CD4-positive, alpha-beta T cell treated with Interleukin-12 subunit alpha and Interleukin-12 subunit beta, for 1 hour (primary cell): ENCODE data around the gene MRPS24.
A peak's percentile ranks its signal among the peaks of the same experiment; 100 is the strongest.
"Not testable (repeated sequence)": the region's sequence is repeated elsewhere in the genome, so short reads cannot be mapped to it uniquely, and the experiment has no call there.

Source experiments
- DNase-seq: peaks from one replicate; pipeline ENCODE4 v3.0.0-alpha.2; 2020

The MRPS24 gene

DNA sequence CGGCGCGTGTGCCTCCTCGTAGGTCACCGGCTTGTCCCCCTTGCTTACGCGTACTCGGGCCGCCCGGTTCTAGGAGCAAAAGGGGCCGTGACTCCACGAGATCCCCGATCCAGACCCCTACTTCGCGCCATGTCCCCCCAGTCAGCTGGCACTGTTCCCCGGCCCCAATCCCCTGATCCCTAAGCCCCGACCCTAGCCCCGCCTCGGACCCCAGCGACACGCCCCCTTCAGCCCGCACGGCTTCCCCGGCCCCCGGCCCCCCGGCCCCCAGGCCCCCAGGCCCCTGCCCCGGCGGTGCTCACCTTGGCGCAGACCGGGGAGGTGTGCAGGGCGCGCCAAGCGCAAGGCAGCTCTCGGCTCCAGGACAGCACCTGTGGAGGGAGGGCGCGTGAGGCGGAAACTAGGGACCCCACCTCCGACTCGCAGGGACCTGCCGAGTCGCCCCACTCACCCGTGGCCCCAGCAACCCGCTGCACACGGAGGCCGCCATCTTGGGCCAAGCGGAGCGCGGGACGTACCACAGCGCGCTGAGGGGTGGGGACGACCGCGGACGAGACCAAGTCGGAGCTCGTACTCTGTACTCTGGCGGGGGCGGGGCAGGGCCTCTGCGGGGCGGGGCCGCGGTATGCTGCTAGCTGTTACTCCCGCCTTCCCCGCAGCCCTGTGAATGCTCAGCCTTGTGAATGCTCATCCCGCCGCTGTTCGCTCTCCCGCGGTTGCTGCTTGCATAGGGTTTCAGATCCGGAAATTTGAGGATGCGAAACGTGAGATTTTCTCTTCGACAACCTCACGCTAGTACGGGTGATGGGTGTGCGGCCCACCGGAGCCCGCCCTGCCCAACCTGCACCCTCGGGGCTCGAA lies at the start of gene MRPS24:
Gene MRPS24 (minus strand): TSS at position 512 of the 861 bp plus-strand sequence. CDS start 22 bp downstream, at position 490.
- DNase-seq, result peak; percentile 95

DNA sequence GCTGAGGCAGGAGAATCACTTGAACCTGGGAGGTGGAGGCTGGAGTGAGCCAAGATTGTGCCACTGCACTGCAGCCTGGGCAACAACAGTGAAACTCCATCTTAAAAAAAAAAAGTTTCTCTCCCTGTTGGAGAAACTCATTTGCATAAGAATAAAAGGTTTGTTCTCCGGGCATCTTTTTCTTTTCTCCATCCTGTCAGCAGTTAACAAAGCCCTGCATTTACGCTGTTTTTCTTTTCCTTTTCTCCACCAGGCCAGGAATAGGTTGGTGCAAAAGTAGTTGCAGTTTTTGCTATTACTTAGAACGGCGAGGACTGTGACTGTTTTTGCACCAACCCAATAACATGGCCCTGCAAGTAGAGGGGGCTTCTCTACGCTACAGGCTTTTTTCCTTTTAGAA lies 46.6 kb upstream of the MRPS24 start:
- DNase-seq, result no peak

DNA sequence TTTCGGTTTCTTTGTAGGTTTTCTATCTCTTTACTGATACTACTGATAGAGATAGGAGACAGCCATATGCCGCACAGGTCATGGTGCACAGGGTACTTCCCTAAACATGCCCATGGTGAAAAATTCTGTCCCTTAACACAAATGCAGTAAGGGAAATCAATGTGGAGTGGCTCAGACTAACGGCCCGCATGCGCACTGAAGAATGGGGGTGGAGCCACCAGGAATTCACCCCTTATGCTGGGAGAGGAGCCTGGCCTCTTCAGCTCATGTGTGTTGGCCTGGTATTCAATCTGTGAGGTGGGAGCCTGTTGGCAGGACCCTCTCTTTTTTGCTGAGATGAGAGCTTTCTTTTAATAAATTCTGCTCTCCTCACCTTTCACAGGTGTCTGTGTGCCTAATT lies 45.5 kb upstream of the MRPS24 start:
- DNase-seq, result no peak

DNA sequence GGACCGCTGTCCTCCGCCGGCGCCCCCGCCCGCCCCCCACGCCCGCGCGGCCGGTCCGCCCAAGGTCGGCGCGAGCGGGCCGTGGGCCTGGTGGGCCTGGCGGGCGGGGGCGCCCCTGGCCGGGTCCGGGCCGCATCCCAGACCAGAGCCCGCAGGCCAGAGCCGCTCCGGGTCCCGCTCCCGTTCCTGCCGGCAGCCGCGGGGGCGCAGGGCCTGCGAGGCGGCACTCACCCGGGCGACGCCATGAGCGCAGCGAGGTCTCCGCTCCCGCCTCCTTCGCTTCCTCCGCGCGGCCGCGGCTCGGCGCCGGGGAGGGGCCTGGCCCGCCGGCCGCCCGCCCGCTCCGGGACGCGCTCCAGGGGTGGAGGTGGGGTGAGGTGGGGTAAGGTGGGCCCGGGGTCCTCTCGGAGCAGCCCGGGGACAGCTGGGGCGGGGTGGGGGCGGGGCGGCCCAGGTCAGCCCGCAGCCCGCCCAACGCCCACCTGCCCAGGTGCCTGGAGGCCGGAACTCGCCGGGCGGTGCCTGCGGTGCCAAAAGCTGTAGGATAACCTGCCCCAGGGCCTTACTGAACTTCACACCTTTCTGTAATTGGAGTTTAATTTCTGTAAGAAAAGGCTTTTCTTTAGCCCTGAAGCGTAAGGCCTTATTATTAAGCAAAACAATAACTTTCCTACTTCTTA lies 37.2 kb upstream of the MRPS24 start, which contains the start of gene URGCP:
Gene URGCP (minus strand): TSS at position 266 of the 680 bp plus-strand sequence. CDS start 21 bp downstream, at position 245.
- DNase-seq, result peak; percentile 53

DNA sequence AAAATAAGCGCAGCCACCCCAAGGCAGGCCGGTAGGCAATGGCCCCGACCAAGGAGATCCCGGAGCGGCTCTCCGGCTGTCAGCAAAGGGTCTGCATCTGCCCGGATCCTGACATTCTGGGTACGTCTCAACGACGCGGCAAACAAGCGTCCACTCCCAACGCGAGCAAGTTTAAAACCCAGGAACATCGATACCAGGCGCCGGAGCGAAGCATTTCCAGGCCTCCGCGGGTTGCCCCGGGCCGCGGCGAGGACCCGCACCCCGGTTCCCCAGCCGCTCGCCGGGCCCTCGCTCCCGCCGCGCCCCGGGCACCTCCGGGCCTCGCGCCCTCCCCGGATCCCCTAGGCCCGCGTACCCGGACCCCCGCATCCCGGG lies 36.6 kb upstream of the MRPS24 start:
- DNase-seq, result peak; percentile 22

DNA sequence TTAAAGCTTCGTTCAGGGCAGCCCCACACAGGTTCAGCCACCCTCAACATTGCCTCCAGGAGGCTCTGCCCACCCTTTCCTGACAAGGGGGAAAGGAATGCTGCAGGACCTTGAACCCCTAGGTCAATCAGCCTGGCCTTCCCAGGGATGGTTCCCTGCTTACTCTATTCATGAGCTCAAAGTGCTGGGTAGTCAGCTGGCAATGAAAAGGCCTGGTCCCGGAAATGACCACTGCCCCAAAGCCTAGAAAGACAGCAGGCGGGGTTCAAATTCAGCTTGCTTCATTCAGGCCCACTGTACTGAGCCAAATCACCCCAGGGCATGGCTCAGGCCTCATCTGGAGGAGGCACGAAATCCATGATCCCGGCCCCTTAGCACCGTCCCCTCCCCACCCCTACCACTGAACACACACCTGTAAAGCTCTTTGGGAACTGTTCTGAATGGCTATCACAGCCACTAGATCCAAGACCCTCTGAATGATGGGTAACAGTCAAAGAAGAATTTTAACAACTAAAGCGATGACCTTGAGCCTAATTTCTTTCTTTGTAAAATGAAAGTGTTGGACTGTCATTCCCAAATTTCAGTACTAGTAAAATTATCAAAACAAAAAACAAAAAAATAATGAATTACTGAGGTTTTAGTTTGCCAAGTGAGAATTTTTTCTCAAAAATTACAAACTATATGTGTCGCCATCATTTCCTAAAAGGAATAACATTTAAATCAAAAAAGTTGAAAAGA lies 36.1 kb upstream of the MRPS24 start:
- no peak for DNase-seq

DNA sequence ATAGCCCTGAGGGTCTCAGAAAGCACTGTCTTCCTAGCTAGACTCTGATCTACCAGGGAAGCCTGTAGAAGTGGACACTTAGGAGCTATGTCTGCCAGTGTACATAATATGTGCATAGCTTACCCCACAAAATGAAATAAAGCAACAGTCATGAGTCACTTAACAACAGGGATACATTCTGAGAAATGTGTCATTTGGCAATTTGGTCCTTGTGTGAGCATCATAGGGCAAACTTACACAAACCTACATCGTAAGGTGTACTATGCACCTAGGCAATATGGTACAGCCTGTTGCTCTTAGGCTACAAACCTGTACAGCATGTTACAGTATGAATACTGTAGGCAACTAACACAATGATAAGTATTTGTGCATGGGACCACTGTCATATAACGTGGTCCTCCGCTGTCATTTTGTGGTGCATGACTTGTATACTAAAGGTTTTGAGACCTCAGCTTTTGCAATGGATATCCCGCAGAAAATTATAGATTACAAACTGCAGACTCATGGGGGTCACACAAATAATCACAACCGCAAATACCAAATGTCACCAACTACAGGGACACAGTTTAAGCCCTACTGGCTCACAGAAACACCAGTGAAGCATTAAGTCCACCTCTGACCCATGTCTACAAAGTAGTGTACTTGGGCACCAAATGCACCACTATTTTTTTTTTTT lies 35.4 kb upstream of the MRPS24 start:
- DNase-seq, result no peak

DNA sequence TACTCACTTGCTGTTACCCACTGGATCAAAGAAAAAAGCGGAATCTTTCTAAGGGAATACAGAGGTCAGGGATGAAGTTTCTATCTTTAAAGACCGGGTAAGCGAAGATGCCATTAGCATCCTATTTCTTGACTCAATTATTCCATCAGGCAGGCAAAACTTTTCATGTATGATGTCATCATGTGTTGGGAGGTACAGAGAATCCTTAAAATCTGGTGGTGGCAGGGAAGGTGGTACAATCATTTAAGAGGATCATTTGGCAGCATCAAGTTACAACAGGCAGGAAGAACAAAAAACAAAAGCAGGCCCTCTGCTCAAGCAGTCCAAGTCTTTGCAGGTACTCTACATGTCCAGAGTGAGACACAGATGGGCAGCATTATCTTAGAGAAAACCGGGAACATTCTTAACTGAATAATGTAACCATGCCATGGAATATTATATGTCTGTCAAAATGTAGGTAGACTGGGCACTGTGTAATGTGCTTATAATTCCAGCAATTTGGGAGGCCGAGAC lies 33.3 kb upstream of the MRPS24 start:
- no peak for DNase-seq

DNA sequence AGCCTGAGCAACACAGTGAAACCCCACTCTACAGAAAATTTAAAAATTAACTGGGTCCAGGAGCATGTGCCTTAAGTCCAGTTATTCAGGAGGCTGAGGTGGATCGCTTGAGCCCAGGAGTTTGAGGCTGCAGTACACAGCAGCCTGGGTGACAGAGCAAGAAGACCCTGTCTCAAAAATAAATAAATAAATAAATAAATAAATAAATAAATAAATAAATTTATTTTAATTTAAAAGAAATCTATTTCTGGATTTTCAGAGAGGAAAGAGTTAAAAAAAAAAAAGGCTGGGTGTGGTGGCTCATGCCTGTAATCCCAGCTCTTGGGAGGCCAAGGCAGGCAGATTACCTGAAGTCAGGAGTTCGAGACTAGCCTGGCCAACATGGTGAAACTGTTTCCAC lies 29.3 kb upstream of the MRPS24 start:
- not testable (repeated sequence) for DNase-seq

DNA sequence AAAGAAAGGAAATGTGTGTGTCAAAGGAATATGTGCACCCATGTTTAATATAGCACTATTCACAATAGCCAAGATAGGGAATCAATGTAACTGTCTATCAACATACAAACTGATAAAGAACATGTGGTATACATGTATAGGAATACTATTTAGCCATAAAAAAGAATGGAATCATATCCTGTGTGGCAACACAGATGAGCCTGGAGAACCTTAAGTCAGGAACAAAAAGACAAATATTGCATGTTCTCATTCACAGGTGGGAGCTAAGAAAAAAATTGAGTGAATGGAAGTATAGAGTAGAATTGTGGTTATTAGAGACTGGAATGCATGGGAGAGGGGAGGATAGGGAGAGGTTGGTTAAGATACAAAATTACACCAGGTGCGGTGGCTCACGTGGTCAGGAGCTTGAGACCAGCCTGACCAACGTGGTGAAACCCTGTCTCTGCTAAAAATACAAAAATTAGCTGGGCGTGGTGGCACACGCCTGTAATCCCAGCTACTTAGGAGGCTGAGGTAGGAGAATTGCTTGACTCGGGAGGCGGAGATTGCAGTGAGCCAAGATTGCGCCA lies 26.6 kb upstream of the MRPS24 start:
- DNase-seq, result no peak

DNA sequence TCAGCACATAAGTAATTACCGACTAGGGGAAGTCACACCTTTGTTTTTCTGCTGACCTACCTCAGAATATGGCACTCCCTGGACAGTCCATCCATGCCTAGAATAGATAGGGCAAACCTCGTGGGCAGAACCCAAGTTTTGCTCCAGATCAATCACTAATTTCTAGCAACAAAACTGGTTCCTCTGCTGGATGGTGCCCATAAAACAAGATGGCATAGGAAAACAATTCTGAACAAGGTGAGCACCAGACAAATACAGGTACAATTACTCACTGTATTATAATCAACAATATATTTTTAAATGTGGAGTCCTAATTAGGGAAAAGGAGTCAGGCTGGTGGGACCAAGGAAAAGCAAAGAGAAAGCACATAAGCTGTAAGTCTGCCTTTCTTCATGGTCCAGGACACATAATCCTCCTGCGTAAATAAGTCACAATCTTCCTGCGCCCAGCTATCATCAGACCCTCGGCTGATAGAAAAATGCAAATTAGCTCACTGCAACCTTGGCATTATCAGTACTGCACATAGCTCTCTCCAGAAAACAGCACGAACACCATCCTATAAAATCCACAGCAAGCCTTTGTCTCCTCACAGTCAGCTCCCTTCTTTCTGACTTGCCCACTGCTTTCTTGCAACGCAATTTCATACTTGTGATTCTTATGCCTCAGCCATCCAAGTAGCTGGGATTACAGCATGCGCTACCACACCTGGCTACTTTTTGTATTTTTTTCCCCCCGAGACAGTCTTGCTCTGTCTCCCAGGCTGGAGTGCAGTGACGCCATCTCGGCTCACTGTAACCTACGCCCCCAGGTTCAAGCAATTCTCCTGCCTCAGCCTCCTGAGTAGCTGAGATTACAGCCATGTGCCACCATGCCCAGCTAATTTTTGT lies 22.0 kb upstream of the MRPS24 start:
- DNase-seq, result no peak

DNA sequence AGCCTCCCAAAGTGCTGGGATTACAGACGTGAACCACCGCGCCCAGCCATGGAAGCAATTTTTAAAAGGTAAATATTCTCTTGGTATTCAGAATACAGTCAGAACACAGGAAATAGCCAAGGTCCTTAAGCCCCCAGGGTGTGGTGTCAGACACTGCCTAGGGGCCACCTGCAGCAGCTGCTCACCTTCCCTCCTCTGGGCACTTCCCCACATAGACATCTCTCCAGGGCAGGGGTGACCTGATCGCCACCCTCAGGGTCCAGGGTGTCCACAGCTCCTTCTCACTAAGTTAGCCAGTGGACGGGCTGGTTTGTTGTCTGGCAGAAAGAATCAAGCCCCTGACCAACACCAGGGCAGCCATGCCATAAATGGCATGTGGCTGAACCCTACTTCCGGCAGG lies 21.2 kb upstream of the MRPS24 start:
- no peak for DNase-seq

DNA sequence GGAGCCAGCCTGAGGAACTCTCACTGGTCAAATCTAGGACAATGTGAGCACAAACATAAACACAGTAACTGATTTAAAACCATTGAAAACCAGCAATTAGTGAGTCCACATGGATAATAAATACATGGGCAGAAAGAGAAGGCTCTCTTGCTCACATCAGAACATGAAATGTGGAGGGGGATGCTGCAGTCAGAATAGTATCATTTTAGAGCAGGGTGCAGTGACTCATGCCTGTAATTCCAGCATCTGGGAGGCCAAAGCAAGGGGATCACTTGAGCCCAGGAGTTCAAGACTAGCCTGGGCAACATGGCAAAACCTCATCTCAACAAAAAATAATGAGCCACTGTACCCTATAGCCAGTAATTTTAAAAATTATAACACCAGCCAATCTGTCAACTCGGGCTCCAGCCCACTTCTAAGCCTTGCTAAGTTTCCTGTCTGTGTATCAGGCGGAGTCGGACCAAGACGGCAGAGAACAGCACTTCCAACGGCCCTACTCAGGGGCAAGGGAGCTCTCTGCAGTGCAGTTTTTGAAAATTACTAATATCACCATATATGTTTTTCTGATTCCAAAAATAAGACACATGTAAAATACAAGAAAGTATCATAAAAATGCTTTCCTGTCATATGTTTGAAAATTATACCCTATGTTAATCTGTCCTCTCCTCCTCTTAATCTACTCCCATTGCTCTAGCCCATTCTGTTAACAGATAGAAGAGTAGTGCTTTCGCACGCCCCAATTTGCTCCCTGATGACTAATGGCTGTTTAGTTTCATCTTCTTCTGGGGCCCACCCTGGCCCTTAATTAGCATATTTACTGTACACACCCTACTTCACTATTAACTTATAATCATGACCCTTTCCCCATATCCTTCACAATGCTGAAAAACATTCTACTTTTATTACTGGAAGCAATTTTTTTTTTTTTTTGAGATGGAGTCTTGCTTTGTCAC lies 20.0 kb upstream of the MRPS24 start:
- DNase-seq, result no peak

DNA sequence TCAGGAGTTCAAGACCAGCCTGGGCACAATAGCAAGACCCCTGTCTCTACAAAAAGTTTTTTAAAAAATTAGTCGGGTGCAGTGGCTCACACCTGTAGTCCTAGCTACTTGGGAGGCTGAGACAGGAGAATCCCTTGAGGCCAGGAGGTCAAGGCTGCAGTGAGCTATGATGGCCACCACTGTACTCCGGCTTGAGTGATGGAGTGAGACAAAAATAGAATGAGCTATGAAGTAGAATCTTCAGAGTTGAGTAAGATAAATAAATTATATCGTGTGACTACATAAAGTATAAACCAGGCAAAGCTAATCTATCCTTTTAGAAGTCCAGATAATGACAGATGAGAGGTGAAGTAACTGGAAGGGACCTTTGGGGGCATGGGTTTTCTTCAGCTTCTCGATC lies 15.3 kb upstream of the MRPS24 start:
- no peak for DNase-seq

DNA sequence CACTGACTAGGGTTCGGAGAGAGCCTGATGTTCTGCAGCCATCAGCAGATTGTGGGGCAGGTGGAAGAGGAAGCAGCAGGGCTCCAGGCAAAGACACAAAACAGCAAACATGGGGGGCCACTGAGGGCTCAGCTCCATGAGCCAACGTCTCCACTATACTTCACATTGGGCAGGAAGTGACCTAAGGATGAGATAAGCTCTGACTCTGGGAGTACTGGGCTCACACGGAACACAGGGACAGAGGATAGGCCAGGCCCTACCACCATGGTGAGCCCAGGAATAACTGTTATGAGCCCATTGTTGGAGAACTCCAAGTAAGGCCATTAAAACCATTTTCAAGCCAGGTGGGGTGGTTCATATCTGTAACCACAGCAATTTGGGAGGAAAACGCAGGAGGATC lies 14.9 kb upstream of the MRPS24 start:
- DNase-seq, result no peak

DNA sequence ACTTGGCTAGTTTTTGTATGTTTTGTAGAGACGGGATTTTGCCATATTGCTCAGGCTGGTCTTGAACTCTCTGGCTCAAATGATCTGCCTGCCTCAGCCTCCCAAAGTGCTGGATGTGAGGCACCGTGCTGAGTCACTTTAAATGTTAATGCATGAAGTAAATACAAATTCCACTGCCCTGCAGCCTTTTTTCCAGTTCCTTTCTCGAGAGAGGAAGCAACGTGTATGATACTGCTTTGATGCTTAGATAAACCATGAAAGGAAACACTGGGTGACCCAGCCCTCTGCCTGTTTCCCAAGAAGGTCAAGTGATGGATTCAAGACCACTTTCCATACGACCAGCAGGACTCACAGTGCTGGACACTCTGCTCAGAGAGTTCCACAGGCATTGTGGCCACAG lies 11.3 kb upstream of the MRPS24 start:
- DNase-seq, result no peak

DNA sequence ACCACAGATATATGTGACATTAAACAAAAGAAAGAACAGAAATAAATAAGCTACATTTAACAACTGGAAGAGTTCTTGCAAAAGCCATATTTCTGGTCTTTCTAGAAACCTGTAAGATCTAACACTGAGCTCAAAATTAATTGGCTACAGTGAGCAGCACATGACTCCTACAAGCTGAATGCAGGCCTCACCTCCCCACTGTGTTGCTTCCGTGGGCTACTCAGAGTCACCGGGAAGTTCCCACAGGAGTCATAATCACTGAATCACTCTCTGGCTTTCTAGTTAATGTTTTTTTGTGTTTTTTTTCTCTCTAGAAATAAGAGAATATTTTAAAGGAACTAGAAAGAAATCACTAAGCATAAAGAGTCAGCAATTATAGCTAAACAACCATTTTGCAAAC lies 10.2 kb upstream of the MRPS24 start:
- no peak for DNase-seq

DNA sequence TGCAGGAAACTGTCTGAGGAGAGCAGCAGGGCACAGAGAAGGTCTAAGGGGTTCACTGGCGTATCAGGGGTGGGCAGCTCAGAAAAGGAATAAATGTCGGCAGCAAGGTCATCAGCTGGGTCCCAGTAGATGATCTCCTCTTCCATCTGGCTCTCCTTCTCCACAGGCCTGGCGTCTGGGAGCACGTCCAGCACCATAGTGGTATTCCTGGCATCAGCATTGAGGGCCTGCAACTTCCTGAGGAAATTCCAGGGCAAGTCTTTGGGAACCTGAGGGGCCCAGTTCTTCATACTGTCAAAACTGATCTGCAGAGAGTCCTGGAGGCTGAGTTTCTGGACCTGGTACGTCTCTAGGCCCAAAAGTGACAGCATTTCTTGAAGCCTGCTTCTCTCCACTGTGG lies 9.6 kb upstream of the MRPS24 start:
- DNase-seq, result no peak

DNA sequence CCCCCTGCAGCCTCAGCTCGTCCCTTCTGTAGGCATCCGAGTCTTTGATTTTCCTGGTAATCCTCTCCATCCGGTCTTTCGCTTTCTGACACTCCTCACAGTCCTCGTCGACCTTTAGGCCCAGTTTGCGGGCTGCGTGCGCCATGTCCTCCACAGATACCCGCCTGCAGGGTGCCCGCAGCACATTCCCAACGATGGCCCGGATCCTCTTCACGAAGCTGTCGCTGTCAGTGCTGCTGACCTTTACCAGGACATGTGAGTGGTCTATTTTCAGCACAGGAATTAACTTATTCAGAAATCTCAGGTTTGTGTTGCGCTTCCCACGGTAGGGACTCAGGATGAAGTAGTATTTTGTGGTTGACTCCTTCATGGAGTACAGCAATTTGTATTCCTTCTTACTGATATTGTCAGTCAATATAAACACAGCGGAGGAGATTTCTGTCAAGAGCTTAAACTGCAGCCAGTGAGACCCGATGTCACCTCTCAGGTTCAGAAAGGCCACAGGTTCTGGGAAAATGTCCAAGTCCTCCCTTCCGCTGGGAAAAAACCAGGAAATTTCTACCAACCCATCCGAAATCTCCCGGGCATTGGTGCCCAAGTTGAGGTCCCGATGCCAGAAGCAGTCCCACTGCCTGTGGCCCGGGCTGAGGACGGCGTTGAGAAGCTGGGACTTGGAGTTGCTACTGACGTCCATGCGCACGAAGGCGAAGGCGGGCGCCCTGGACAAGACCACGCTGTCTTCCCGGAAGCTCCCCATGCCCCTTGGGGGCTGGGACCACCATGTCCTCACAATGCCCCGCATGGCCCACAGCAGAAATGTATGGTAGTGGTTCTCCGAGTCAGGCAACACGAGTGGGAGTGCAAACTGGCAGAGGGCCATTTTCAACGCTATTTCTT lies 8.9 kb upstream of the MRPS24 start:
- no peak for DNase-seq
